Coronary artery (tissue), 2 donors: Measurements from ENCODE around the gene ALKBH3.

ENCODE experiments used
- DNase-seq: peaks from one replicate; pipeline ENCODE4 v3.0.0-alpha.2; 2017; ENCODE audit warnings: low spot score
- H3K27ac ChIP-seq, 2 donors: fragments of 200-600 bp; sonication (generic); one replicate each; pipeline ENCODE4 v1.5.1; 2016 to 2019
- H3K4me3 ChIP-seq: fragments of 200-600 bp; sonication (generic); 2 replicates; pipeline ENCODE4 v1.5.1; 2016; ENCODE audit warnings: mild to moderate bottlenecking, moderate library complexity
- TF ChIP-seq, protein P1 (sequence below): fragments of 200-600 bp; sonication (generic); IDR thresholded peaks from one replicate; pipeline ENCODE4 v1.5.1; 2019; ENCODE audit warnings: antibody characterized with exemption

The ALKBH3 gene

DNA sequence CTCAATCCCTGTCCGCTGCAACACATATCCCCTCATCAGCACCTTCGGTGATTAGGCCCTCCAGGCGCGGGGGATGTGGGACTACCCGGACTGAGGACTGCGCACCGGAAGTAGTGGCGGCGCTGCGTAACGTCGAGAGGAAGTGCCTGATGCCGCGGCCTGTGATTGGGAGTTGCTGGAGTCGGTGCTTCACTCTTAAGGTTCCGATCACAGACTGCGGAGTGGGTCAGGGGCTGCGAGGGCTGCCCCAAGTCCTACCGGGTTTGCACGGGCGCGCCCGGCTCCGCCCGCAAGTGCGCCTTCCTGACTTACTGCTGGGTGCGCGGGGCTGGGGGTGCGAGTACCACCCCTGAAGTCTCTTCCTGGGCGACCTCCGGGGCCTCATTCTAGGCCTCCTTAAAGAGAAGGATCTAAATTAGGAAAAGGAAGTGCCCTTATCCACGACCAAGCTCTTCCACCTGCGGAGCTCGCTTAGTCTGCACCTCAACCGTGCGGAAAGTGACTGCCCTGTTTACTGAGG, at the start of gene ALKBH3:
Gene ALKBH3, plus strand, starts transcription at position 192 of the 520 bp plus-strand sequence. CDS start 1,822 bp downstream, outside the sequence.
- Histone ChIP-seq H3K4me3 (peak within 1 kb of the TSS; percentile 90), H3K27ac (peak within 1 kb of the TSS; percentile 74 to 83)
- TF ChIP-seq, protein P1, sequence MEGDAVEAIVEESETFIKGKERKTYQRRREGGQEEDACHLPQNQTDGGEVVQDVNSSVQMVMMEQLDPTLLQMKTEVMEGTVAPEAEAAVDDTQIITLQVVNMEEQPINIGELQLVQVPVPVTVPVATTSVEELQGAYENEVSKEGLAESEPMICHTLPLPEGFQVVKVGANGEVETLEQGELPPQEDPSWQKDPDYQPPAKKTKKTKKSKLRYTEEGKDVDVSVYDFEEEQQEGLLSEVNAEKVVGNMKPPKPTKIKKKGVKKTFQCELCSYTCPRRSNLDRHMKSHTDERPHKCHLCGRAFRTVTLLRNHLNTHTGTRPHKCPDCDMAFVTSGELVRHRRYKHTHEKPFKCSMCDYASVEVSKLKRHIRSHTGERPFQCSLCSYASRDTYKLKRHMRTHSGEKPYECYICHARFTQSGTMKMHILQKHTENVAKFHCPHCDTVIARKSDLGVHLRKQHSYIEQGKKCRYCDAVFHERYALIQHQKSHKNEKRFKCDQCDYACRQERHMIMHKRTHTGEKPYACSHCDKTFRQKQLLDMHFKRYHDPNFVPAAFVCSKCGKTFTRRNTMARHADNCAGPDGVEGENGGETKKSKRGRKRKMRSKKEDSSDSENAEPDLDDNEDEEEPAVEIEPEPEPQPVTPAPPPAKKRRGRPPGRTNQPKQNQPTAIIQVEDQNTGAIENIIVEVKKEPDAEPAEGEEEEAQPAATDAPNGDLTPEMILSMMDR, result no peak
- peak; percentile 93 for DNase-seq

DNA sequence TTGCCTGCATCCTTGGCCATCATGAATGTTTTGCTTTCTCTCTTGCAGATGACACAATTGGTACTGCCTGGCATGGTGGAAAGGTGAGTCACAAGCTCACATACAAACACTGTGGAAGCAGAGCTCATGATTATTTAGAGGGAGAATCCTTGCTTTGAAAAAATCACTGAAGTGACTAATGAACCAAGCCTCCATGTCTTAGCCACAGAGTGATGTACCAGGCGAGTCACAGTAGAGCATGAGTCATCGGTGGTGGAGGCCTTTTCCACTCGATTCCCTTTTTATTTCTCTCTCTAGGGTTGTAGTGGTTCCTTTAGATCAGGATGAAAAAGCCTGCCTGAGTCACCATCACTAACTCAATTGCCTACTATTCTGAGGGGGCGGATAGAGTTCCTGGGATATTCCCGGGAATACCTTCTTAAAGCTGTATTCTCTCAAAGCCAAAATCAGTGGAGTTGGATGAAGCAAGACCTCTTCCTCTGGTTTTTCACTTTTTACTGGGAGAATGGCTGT, 49.6 kb upstream of the ALKBH3 start:
- Histone ChIP-seq H3K4me3 (no peak overlapping the region), H3K27ac (peak overlapping the region; percentile 33 to 76)
- TF ChIP-seq, protein P1, result no peak
- peak; percentile 76 for DNase-seq

DNA sequence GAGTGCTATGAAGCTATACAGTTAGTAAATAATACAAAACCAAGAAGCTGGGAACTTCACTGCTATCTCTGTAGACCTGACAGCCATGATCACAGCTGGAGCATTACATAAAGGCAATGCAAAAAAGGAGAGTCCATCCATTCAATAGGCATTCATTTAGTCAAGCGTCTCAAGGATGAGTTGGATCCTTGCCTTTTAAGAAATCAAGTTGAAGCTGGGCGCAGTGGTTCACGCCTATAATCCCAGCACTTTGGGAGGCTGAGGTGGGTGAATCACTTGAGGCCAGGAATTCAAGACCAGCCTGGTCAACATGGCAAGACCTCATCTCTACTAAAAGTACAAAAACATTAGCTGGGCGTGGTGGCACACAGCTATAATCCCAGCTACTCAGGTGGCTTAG, 48.1 kb upstream of the ALKBH3 start:
- no peak overlapping the region for H3K27ac ChIP-seq
- H3K4me3 ChIP-seq, result no peak overlapping the region
- DNase-seq, result no peak
- TF ChIP-seq, protein P1, result no peak

DNA sequence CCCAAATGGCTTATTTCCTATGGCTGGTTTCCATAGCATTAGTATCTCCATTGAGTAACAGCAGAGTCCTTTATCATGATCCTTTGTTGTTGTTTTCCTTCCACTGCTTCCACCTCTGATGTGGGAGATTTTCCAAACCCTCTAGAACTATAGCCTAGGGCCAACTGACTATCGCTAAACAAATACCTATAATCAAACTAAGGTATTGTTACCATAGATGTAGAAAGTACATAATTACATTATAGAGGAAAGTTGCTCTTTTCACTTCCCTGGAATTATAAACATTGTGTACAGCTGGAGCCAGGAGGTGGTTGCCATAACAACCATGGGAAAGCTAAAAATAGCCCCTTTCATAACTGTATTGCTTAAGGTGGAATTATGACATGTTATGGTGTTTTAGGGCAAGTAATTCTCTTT, 47.0 kb upstream of the ALKBH3 start:
- TF ChIP-seq, protein P1, result no peak
- no peak for DNase-seq
- H3K27ac ChIP-seq, result peak overlapping the region; percentile 19 to 35
- no peak overlapping the region for H3K4me3 ChIP-seq

DNA sequence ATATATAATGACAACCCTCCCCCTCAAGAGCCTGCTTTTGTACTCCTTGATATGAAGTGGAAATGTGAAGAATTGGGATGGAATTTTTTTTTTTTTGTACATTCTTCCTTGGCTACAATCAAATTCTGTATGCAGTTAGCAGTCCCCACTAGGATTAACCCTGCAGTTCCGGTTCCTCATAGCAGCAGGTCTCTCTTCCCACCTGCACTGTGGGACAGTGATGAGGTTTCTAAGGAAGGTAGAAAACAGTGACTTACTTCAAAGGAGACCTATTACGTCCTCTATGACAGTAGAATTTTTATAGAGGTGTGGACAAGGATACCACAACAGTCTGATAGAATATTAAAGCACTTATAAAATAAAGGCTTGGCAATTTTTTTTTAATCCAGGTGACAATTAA, 46.3 kb upstream of the ALKBH3 start:
- Histone ChIP-seq H3K4me3 (no peak overlapping the region), H3K27ac (no peak overlapping the region)
- TF ChIP-seq, protein P1, result no peak
- no peak for DNase-seq

DNA sequence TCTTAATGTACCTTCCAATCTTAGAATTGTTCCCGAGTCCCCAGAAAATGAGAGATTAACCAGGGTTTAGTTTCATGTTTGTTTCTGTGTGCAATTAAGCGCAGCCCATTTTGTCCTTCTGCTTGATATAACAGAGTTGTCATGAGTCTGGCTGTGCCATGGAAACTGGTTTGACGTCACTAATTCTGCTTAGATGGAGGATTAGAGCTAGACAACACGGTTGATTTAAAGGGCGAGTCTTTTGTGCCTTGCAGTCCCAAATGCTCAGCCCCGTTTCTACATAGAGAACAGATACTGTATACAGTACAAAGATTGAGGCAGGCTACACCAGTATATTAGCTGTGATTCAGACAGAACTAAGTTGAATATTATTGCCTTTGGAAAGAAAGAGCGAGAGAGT, 45.5 kb upstream of the ALKBH3 start:
- TF ChIP-seq, protein P1, result no peak
- DNase-seq, result no peak
- Histone ChIP-seq H3K27ac (no peak overlapping the region), H3K4me3 (no peak overlapping the region)

DNA sequence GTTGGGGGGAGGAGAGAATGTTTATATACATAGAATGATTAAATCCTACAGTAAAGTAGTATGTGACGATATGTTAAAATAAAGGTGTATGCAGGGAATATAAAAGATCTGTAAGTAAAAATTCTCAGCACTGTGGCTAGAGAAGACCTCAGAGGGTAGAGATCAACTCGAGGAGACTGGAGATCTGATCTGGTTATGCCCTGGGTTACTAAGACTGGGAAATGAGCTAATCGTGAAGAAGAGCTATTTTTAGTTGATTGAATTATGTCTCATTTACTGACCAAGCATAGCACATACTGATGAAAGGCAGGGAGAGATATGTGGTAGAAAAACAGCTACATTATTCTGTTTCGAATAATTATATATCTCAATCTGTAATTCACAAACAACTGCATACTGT, 42.8 kb upstream of the ALKBH3 start:
- TF ChIP-seq, protein P1, result no peak
- H3K4me3 ChIP-seq, result no peak overlapping the region
- DNase-seq, result no peak
- H3K27ac ChIP-seq, result no peak overlapping the region
